ENCODE measurements around the gene CDKL1. TPM values are rescaled to one million over a fixed set of nuclear protein-coding genes. Genes with fewer than 3 reads are reported as not detected.

Gene CDKL1
- total RNA-seq, 4 donors from 2014 or later = 1.5 to 12.5 (median 3.9) TPM

DNA sequence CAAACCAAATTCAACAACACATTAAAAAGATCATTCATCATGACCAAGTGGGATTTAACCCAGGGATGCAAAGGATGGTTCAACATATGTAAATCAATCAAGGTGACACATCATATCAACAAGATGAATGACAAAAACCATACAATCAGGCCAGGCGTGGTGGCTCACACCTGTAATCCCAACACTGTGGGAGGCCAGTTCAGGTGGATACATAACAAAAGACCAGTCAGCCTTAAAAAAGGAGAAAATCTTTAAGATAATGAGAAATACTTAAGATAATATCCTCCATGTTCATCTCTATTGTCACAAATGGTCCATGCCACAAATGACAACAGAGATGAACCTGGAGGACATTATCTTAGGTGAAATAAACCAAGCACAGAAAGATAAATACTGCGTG lies 97.1 kb downstream of the CDKL1 start:
- intact Hi-C loops (cut with DNase I; ENCODE audit: low total_unique reads) = no loop called here
- no peak for DNase-seq (ENCODE audit: low spot score in 2 of 2)
- TF ChIP-seq, protein P1, sequence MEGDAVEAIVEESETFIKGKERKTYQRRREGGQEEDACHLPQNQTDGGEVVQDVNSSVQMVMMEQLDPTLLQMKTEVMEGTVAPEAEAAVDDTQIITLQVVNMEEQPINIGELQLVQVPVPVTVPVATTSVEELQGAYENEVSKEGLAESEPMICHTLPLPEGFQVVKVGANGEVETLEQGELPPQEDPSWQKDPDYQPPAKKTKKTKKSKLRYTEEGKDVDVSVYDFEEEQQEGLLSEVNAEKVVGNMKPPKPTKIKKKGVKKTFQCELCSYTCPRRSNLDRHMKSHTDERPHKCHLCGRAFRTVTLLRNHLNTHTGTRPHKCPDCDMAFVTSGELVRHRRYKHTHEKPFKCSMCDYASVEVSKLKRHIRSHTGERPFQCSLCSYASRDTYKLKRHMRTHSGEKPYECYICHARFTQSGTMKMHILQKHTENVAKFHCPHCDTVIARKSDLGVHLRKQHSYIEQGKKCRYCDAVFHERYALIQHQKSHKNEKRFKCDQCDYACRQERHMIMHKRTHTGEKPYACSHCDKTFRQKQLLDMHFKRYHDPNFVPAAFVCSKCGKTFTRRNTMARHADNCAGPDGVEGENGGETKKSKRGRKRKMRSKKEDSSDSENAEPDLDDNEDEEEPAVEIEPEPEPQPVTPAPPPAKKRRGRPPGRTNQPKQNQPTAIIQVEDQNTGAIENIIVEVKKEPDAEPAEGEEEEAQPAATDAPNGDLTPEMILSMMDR (IDR thresholded peaks at IDR 0.05) = no peak
- WGBS, 2 donors = 98 to 100% methylated on average over 2 of the region's 2 CpGs
- no peak overlapping the region for H3K4me3 ChIP-seq (ENCODE audit: low read depth, poor library complexity, severe bottlenecking)

DNA sequence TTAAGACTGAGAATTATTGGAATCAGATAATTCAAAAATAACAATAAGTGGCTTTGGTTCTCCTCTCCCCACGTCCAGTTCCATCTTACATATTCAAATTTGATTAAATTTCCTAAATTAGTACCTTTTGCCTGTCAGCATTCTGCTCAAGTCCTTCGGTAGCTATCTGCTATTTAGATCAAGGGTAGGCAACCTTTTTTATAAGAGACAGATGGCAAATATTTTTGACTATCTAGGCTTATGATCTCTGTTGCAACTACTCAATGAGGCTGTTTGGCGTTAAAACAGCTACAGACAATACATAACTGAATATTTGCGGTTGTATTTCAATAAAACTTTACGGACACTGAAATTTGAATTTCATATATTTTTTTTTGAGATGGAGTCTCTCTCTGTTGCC lies 106.4 kb downstream of the CDKL1 start:
- 74 to 86% methylated on average over 5 of the region's 5 CpGs for WGBS, 2 donors
- intact Hi-C loops (cut with DNase I; ENCODE audit: low total_unique reads) = no loop called here
- H3K4me3 ChIP-seq (ENCODE audit: low read depth, poor library complexity, severe bottlenecking) = no peak overlapping the region
- no peak for DNase-seq (ENCODE audit: low spot score in 2 of 2)
- TF ChIP-seq, protein P1 (IDR thresholded peaks at IDR 0.05) = no peak
- no peak for TF ChIP-seq POLR2A (IDR thresholded peaks at IDR 0.05)

DNA sequence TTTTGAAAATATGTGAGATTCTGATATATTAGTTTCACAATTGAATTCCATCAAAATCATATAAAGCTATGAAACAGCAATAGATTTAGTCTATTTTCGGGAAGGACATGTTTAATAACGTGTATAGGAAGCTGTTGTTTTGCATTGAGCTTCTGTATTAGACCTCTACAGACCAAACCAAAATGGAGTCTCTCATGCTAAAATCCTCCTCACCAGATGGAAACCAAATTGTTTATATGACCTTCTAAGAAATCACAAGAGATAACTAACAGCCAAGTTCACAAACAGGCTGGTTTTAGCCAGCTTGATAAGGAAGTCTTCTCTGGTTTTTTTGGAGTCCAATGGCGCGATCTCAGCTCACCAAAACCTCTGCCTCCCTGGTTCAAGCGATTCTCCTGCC lies 108.5 kb downstream of the CDKL1 start:
- intact Hi-C loops (cut with DNase I; ENCODE audit: low total_unique reads) = no loop called here
- TF ChIP-seq, protein P1 (IDR thresholded peaks at IDR 0.05) = no peak
- TF ChIP-seq POLR2A (IDR thresholded peaks at IDR 0.05) = no peak
- no peak overlapping the region for H3K4me3 ChIP-seq (ENCODE audit: low read depth, poor library complexity, severe bottlenecking)
- no peak for DNase-seq (ENCODE audit: low spot score in 2 of 2)
- WGBS, 2 donors = 95 to 96% methylated on average over 5 of the region's 5 CpGs

DNA sequence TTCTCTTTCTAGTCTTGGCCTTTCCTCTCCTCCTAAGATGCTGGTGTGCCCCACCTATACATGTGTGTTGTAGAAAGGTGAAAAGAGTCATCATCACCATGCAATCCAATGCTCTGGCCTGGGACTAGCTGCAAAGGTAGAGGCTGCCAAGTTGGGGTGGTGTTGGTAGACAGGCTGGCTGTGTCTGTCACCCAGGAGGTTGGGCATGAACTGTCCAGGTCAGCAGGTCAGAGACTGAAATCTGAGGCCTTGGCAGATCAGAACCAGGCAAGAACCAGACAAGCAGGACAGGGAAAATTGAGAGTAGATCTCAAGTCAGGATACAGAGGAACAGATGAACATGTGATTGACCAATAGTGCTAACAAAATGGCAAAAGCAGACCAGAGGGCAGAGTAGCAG lies 110.8 kb downstream of the CDKL1 start:
- TF ChIP-seq POLR2A (IDR thresholded peaks at IDR 0.05) = no peak
- TF ChIP-seq, protein P1 (IDR thresholded peaks at IDR 0.05) = no peak
- DNase-seq (ENCODE audit: low spot score in 2 of 2) = no peak
- intact Hi-C loops (cut with DNase I; ENCODE audit: low total_unique reads) = no loop called here
- no peak overlapping the region for H3K4me3 ChIP-seq (ENCODE audit: low read depth, poor library complexity, severe bottlenecking)

Small RNAs within 50 kb of the gene (microRNA-seq; reads per million reads assigned to microRNA genes)
- gene MIR4504 (ENCODE audit: borderline number of aligned reads in 1 of 2, borderline replicate concordance in 2 of 2) = 0.57 to 0.68 reads per million in 2 donors

Other genes starting within 250 kb of the CDKL1 start
- 10 to 100 TPM; 23.9 to 29.5 (median 26.2) TPM for gene SOS2, start 165.3 kb downstream of the CDKL1 start, total RNA-seq
- gene L2HGDH, start 84.7 kb downstream of the CDKL1 start, total RNA-seq = 10 to 100 TPM in 3 of 4 donors, 1 to 10 TPM in 1; 8.9 to 18.2 (median 11.6) TPM
- gene DMAC2L, start 84.6 kb downstream of the CDKL1 start, total RNA-seq = 10 to 100 TPM in 3 of 4 donors, 1 to 10 TPM in 1; 8.9 to 24.6 (median 15.3) TPM
- gene MAP4K5, start 135.7 kb upstream of the CDKL1 start, total RNA-seq = 100 to 1,000 TPM; 119 to 292 (median 218) TPM
- 10 to 100 TPM in 2 of 4 donors, 1 to 10 TPM in 2; 9.8 to 27.0 (median 15.8) TPM for gene ATL1, start 163.3 kb upstream of the CDKL1 start, total RNA-seq

All from lower leg skin (tissue), 4 donors.